GM12892 (cell line): Measurements from ENCODE around the gene CYP2C19.
"Not testable (repeated sequence)": the region's sequence is repeated elsewhere in the genome, so short reads cannot be mapped to it uniquely, and the experiment has no call there.

Experiments
- DNase-seq: peaks from one replicate; pipeline ENCODE4 v3.0.0; 2011; ENCODE audit not compliant: insufficient read length
- FAIRE-seq: peaks from 2 replicates; lab custom pipeline; 2011; peaks lifted over from hg19 to GRCh38; lab: Jason Lieb, UNC
- POLR2A ChIP-seq: IDR thresholded peaks from 2 replicates; pipeline ENCODE4 v1.6.1; 2011; ENCODE audit warnings: low read depth, low read length, control low read depth
- POLR2AphosphoS5 ChIP-seq: IDR thresholded peaks from 2 replicates; pipeline ENCODE4 v1.6.1; 2011; ENCODE audit warnings: low read depth, low read length, control low read depth
- TAF1 ChIP-seq: IDR thresholded peaks from 2 replicates; pipeline ENCODE4 v1.6.1; 2011; ENCODE audit warnings: low read depth, mild to moderate bottlenecking, control low read depth, low read length, borderline replicate concordance

Gene CYP2C19

DNA sequence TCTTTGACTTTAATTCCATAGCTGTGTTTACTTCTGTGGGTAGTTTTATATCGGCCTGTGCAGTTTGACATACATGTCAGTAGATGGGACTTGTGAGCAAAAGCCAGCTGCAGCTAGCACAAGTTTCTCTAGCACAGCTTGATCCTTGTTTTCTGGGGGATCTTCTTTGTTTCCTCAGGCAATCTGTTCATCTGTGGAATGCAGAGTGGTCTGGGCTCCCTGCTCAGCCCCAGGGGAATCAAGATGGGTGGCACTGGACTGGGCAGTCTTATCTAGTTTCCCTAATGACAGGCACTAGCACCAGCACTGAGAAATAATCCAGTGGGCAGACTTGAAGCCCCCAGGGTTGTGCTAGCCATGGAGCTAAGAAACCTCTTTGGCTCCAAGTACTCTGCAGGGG is 40.8 kb downstream of the CYP2C19 start:
- DNase-seq: no peak

DNA sequence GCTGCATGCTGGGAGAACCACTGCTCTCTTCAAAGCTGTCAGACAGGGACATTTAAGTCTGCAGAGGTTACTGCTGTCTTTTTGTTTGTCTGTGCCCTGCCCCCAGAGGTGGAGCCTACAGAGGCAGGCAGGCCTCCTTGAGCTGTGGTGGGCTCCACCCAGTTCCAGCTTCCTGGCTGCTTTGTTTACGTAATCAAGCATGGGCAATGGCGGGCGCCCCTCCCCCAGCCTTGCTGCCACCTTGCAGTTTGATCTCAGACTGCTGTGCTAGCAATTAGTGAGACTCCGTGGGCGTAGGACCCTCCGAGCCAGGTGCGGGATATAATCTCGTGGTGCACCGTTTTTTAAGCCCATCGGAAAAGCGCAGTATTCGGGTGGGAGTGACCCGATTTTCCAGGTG is 67.5 kb downstream of the CYP2C19 start:
- not testable (repeated sequence) for DNase-seq, FAIRE-seq

More for the DNA sequence above, 40.8 kb downstream of the CYP2C19 start:
- TF ChIP-seq POLR2A (no peak), POLR2AphosphoS5 (no peak), TAF1 (no peak)
- FAIRE-seq: no peak

DNA sequence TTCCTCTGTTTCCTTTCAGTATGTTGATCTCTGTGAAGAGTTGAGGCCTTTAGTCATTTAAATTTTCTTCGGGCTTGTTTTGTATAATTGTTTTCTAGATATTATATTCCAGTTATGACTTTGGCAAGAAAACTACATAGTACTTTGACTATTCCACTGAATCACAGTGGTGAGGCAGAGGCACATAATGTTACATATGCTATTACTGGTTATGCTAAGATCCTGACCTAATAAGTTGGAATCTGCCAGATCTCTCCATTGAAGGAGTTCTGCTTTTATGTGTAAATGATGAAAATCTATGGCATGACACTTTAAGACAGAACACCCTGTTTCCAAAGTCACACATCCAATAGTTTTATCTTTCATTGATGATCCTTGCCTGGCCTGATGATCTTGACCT is 83.7 kb downstream of the CYP2C19 start:
- no peak for TF ChIP-seq POLR2AphosphoS5
- TF ChIP-seq POLR2A: no peak
- TF ChIP-seq TAF1: no peak
- FAIRE-seq: no peak
- no peak for DNase-seq

DNA sequence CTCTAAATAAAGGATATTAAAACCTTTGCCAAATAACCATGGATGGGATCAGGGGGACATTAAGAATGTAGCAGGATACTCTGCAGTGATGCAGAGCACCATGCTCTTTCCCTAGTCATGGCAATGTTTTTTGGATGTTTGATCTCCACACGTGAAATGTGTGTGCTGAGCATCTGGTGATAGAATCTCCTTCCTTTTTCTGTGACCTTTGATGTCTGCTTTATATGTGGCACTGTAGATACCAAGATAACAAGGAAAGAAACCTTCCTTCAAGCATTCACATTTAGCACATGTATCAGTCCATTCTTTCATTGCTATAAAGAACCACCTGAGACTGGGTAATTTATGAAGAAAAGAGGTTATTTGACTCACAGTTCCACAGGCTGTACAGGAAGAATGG is 88.3 kb downstream of the CYP2C19 start:
- no peak for TF ChIP-seq POLR2A
- no peak for TF ChIP-seq TAF1
- TF ChIP-seq POLR2AphosphoS5: no peak

DNA sequence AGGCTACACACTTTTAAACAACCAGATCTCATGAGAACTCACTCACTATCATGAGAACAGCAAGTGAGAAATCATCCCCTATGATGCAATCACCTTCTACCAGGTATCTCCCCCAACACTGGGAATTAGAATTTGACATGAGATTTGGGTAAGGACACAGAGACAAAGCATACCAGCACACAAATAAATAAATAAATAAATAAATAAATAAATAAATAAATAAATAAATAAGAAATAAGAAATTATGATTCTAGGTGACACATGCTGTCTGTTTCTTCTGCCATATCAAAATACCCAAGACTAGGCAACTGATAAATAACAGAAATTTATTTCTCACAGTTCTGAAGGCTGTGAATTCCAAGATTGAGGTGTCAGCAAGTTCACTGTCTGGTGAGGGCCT is 88.8 kb downstream of the CYP2C19 start:
- DNase-seq (no peak), FAIRE-seq (no peak)
- TF ChIP-seq TAF1 (no peak), POLR2A (no peak), POLR2AphosphoS5 (no peak)

More for the DNA sequence above, 88.3 kb downstream of the CYP2C19 start:
- DNase-seq (no peak), FAIRE-seq (no peak)

DNA sequence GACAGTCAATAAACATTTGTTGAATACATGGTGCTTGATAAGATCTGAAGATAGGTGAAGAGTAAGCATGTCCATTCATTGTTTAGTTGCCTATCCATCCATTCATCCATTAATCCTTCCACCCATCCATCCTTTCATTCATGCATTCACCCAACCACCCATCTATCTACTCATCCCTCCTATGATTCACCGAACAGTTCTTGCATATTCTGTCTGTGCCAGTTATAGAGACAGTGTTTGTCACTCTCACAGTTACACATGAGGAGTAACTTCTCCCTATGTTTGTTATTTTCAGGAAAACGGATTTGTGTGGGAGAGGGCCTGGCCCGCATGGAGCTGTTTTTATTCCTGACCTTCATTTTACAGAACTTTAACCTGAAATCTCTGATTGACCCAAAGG is 90.0 kb downstream of the CYP2C19 start:
- DNase-seq: no peak
- TF ChIP-seq TAF1 (no peak), POLR2A (no peak), POLR2AphosphoS5 (no peak)
- FAIRE-seq: no peak

DNA sequence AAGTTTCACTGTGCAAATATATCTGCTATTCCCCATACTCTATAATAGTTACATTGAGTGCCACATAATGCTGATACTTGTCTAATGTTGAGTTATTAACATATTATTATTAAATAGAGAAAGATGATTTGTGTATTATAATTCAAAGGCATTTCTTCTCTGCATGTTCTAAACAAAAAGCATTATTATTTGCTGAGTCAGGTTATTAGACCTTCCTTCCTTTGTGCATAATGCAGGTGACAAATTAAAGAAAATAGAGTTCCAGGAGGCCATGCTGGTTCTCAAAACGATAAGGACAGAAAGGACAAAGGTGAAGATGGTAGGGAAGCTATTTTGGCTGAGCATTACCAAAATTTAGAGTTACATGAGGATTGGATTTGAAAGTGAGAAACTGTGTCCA is 90.6 kb downstream of the CYP2C19 start:
- FAIRE-seq (no peak), DNase-seq (no peak)
- TF ChIP-seq POLR2A: no peak
- no peak for TF ChIP-seq TAF1
- no peak for TF ChIP-seq POLR2AphosphoS5

DNA sequence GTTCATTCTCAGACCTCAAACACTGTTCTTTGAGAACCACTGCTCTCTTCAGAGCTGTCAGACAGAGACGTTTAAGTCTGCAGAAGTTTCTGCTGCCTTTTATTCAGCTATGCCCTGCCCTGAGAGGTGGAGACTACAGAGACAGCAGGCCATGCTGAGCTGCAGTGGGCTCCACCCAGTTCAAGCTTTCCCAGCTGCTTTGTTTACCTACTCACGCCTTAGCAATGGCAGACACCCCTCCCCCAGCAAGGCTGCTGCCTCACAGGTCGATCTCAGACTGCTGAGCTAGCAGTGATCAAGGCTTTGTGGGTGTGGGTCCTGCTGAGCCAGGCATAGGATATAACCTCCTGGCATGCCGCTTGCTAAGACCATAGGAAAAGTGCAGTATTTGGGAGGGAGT is 95.5 kb downstream of the CYP2C19 start:
- DNase-seq (no peak), FAIRE-seq (no peak)
- TF ChIP-seq TAF1: no peak
- TF ChIP-seq POLR2AphosphoS5: no peak
- TF ChIP-seq POLR2A: no peak

DNA sequence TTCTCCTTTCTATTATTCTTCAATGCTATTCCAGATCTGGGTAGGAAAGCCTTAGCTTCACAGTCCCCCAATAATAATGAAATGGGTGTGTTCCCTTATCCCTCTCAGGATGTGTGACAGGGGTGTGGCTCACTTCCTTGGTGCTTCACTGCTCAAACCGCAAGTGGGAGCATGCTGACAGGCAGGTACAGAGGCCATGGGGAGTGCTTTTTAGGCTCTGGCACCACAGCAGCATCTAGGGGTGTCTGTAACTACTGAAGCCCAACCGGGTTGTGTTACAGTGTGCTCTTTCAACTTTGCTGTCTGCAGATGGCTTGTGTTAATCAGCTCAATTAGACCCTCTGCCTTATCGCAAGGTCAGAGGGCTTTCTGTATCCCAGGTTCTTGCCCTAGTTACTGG is 96.6 kb downstream of the CYP2C19 start:
- DNase-seq (no peak), FAIRE-seq (no peak)
- TF ChIP-seq POLR2A (no peak), TAF1 (no peak), POLR2AphosphoS5 (no peak)

DNA sequence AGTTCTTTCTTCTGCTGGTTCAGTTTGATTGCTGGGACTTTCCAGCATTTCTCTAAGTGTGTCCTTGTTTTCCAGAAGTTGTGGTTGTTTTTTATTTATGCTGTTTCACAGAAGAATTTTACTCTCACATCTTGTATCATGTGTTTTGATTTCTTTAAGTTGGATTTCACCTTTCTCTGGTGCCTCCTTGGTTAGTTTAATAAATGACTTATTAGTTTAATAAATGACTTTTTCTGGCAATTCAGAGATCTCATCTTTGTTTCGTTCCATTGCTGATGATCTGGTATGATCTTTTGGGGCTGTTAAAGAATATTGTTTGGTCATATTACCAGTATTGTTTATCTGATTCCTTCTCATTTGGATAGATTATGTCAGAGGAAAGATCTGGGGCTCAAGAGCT is 116.2 kb downstream of the CYP2C19 start:
- no peak for TF ChIP-seq POLR2A
- no peak for TF ChIP-seq POLR2AphosphoS5
- no peak for TF ChIP-seq TAF1
- FAIRE-seq: no peak
- no peak for DNase-seq

DNA sequence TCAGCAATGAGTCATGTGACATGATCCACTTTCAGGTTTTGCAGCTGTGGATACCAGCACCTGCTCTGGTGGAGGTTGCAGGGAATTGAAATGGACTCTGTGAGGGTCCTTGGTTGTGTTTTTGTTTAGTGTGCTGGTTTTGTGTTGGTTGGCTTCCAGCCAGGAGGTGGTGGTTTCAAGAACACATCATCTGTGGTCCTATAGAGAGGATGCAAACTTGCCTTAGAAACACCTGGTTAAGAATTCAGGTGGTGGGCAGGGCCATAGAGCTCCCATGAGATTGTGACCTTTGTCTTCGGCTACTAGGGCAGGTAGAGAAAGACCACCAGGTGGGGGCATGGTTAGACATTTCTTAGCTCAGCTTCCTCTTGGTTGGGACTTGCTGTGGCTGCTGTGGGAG is 116.7 kb downstream of the CYP2C19 start:
- DNase-seq (no peak), FAIRE-seq (no peak)
- TF ChIP-seq TAF1 (no peak), POLR2AphosphoS5 (no peak), POLR2A (no peak)

DNA sequence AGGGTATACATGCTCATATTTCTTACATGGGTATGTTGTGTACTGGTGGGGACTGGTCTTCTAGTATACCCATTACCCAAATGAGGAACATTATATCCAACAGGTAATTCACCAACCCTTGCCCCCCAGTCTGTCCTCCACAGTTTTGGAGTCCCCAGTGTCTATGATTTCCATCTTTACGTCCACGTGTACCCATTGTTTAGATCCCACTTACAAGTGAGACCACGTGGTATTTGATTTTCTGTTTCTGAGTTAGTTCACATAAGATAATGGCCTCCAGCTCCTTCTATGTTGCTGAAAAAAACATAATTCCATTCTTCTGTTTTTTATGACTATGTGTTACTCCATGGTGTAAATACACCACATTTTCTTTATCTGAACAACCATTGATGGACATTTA is 126.6 kb downstream of the CYP2C19 start:
- DNase-seq (no peak), FAIRE-seq (no peak)
- TF ChIP-seq POLR2AphosphoS5 (no peak), POLR2A (no peak), TAF1 (no peak)

DNA sequence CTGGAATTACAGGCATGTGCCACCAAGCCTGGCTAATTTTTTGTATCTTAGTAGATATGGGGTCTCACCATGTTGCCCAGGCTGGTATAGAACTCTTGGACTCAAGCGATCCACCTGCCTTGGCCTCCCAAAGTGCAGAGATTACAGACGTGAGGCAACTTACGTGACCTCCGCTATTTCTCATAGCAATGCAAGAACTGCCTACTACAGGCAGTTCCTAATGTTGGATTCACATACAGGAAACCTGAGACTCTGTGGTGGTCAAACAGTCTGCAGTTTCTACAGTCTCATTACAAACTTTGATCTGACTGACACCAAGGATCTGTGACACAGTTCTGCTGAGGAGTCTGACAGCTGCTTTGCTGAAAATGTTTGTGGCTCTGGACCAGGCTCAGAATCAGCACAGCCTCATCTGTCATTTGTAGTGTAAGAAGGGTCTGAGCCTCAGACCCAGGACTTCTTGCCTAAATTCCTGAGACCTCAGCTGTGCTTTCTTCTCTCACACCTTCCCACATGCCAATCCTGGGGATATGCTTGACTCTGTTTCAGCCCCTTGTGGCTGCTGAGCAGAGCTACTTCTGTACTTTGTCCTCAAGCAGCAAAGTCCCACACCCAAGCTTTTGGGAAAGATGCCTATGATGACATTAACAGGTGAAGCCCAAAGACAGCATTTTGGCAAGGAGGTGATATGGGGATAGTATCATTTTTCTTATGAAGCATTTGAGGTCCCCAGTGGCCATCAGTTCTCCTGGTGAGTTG is 128.0 kb downstream of the CYP2C19 start:
- TF ChIP-seq TAF1: no peak
- TF ChIP-seq POLR2AphosphoS5: no peak
- no peak for TF ChIP-seq POLR2A
- FAIRE-seq (no peak), DNase-seq (no peak)

DNA sequence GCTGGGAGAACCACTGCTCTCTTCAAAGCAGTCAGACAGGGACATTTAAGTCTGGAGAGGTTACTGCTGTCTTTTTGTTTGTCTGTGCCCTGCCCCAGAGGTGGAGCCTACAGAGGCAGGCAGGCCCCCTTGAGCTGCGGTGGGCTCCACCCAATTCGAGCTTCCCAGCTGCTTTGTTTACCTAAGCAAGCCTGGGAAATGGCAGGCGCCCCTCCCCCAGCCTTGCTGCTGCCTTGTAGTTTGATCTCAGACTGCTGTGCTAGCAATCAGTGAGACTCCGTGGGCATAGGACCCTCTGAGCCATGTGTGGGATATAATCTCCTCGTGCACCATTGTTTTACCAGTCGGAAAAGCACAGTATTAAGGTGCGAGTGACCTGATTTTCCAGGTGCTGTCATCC is 135.9 kb downstream of the CYP2C19 start:
- FAIRE-seq, DNase-seq: not testable (repeated sequence)
